ENCODE results near the gene ITPK1. TPM values are rescaled to one million over a fixed set of nuclear protein-coding genes. Genes with fewer than 3 reads are reported as not detected.

The ITPK1 gene
- total RNA-seq, 1 experiment from 2014 or later: 25.9 TPM

- no peaks in the 10 kb centered on the region for H3K27me3 ChIP-seq (ENCODE audit: control insufficient read depth, insufficient read depth, low read length)
- ChIA-PET POLR2A (no interaction called here), CTCF (no interaction called here)
- H3K4me3 ChIP-seq (ENCODE audit: low read depth in 2 of 2, low read length in 2 of 2): no peak overlapping the region
- ATAC-seq: no peak
- H3K9me3 ChIP-seq (ENCODE audit: control insufficient read depth, insufficient read depth, low read depth, low read length): no peaks in the 10 kb centered on the region
- no TSS peak for BruUV-seq (replicated peaks)
- no peak for TF ChIP-seq CTCF (IDR thresholded peaks at IDR 0.05)
- no peak for TF ChIP-seq TCF7L2 (IDR thresholded peaks at IDR 0.05; ENCODE audit: low read depth, low read length)
- no peak for TF ChIP-seq SIN3A (IDR thresholded peaks at IDR 0.05; ENCODE audit: borderline replicate concordance, insufficient read depth, low read depth, low read length)
- TF ChIP-seq, protein P1, sequence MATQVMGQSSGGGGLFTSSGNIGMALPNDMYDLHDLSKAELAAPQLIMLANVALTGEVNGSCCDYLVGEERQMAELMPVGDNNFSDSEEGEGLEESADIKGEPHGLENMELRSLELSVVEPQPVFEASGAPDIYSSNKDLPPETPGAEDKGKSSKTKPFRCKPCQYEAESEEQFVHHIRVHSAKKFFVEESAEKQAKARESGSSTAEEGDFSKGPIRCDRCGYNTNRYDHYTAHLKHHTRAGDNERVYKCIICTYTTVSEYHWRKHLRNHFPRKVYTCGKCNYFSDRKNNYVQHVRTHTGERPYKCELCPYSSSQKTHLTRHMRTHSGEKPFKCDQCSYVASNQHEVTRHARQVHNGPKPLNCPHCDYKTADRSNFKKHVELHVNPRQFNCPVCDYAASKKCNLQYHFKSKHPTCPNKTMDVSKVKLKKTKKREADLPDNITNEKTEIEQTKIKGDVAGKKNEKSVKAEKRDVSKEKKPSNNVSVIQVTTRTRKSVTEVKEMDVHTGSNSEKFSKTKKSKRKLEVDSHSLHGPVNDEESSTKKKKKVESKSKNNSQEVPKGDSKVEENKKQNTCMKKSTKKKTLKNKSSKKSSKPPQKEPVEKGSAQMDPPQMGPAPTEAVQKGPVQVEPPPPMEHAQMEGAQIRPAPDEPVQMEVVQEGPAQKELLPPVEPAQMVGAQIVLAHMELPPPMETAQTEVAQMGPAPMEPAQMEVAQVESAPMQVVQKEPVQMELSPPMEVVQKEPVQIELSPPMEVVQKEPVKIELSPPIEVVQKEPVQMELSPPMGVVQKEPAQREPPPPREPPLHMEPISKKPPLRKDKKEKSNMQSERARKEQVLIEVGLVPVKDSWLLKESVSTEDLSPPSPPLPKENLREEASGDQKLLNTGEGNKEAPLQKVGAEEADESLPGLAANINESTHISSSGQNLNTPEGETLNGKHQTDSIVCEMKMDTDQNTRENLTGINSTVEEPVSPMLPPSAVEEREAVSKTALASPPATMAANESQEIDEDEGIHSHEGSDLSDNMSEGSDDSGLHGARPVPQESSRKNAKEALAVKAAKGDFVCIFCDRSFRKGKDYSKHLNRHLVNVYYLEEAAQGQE (IDR thresholded peaks at IDR 0.05; ENCODE audit: insufficient read depth in 1 of 2, low read depth in 2 of 2, low read length in 1 of 2): no peak
- no peak for TF ChIP-seq POLR2AphosphoS5 (IDR thresholded peaks at IDR 0.05; ENCODE audit: low read depth, low read length)
- in situ Hi-C loops (cut with HindIII; ENCODE audit: low pct_unique_long_range_greater_than_20kb, low sequenced_read_pairs): no loop called here
- intact Hi-C loops (cut with micrococcal nuclease; ENCODE audit: unreplicated experiment): no loop called here
- no peak for DNase-seq (ENCODE audit: low read depth, low spot score)
- peaks cover 9% of the 10 kb centered on the region for H3K4me1 ChIP-seq (ENCODE audit: control insufficient read depth, insufficient read depth, low read length)
- H3K36me3 ChIP-seq (ENCODE audit: control insufficient read depth, insufficient read depth, low read length): no peaks in the 10 kb centered on the region
- no peak overlapping the region for H3K27ac ChIP-seq (ENCODE audit: low read length)
Observed at GRCh38 chr14:93059260-93059659, 56.5 kb downstream of the ITPK1 start.

GRCh38 chr14:93057586-93058280, 58.0 kb downstream of the ITPK1 start:
- H3K36me3 ChIP-seq (ENCODE audit: control insufficient read depth, insufficient read depth, low read length): no peaks in the 10 kb centered on the region
- ChIA-PET POLR2A (no interaction called here), CTCF (interaction anchor here (0.6 kb wide), 1 partner anchor 122 kb away, joined by 3 read pairs; no protein-coding TSS in a partner anchor)
- no peaks in the 10 kb centered on the region for H3K27me3 ChIP-seq (ENCODE audit: control insufficient read depth, insufficient read depth, low read length)
- H3K27ac ChIP-seq (ENCODE audit: low read length): no peak overlapping the region
- DNase-seq (ENCODE audit: low read depth, low spot score) (no peak), ATAC-seq (no peak; the same call in 1 of the 2 replicates)
- in situ Hi-C loops (cut with HindIII; ENCODE audit: low pct_unique_long_range_greater_than_20kb, low sequenced_read_pairs) (no loop called here), intact Hi-C loops (cut with micrococcal nuclease; ENCODE audit: unreplicated experiment) (no loop called here)
- no peaks in the 10 kb centered on the region for H3K9me3 ChIP-seq (ENCODE audit: control insufficient read depth, insufficient read depth, low read depth, low read length)
- no TSS peak for BruUV-seq (replicated peaks)
- TF ChIP-seq SIN3A (IDR thresholded peaks at IDR 0.05; ENCODE audit: borderline replicate concordance, insufficient read depth, low read depth, low read length) (no peak), TCF7L2 (IDR thresholded peaks at IDR 0.05; ENCODE audit: low read depth, low read length) (no peak), POLR2AphosphoS5 (IDR thresholded peaks at IDR 0.05; ENCODE audit: low read depth, low read length) (no peak), CTCF (IDR thresholded peaks at IDR 0.05) (no peak)
- TF ChIP-seq, protein P1 (IDR thresholded peaks at IDR 0.05; ENCODE audit: insufficient read depth in 1 of 2, low read depth in 2 of 2, low read length in 1 of 2): no peak
- peaks cover 9% of the 10 kb centered on the region for H3K4me1 ChIP-seq (ENCODE audit: control insufficient read depth, insufficient read depth, low read length)
- H3K4me3 ChIP-seq (ENCODE audit: low read depth in 2 of 2, low read length in 2 of 2): no peak overlapping the region

Data from Panc1 (cell line).